ENCODE measurements around the gene NUP205.

DNA sequence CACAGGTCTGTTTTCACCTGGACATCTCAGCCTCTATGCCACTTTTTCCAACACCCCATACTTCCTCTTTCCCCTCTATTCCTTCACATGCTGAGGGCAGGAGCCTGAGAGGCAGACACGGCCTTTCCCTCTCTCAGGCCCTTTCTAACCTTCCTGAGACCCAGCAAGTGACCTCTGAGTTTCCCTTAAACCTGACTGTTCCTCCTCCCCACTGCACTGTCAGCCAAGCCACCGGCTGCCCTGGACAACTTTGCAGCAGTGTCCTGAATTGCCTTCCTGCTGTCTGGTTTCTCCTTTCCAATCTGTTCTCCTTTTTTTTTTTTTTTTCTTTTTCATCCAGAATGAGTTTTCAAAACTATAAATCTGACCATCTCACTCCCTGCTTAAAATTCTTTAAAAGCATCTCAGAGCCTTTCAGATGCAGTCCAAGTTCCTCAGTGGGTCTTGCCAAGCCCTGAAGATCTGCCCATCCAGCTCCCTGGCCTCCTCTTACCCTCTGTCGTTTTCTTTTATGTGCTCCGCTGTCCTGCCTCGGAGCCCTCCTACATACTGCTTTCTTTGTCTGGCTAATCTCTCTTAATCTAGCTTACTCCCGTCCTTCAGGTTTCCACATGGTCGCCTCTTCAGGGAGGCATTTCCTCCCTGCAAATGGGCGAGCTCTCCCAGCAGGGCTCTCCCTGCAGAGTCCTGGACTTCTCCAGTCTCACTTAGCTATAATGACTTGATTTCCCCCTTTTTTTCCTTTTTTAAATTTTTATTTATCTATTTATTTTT lies 139.7 kb downstream of the NUP205 start:
- TF ChIP-seq, protein P1, sequence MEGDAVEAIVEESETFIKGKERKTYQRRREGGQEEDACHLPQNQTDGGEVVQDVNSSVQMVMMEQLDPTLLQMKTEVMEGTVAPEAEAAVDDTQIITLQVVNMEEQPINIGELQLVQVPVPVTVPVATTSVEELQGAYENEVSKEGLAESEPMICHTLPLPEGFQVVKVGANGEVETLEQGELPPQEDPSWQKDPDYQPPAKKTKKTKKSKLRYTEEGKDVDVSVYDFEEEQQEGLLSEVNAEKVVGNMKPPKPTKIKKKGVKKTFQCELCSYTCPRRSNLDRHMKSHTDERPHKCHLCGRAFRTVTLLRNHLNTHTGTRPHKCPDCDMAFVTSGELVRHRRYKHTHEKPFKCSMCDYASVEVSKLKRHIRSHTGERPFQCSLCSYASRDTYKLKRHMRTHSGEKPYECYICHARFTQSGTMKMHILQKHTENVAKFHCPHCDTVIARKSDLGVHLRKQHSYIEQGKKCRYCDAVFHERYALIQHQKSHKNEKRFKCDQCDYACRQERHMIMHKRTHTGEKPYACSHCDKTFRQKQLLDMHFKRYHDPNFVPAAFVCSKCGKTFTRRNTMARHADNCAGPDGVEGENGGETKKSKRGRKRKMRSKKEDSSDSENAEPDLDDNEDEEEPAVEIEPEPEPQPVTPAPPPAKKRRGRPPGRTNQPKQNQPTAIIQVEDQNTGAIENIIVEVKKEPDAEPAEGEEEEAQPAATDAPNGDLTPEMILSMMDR (IDR thresholded peaks at IDR 0.05) = no peak
- TF ChIP-seq EZH2 (IDR thresholded peaks at IDR 0.05; ENCODE audit: borderline replicate concordance, insufficient read depth, low read depth, low read length, poor library complexity, severe bottlenecking) = no peak
